ENCODE data around the gene CEP72. TPM values are rescaled to one million over a fixed set of nuclear protein-coding genes. Genes with fewer than 3 reads are reported as not detected.

CEP72 gene
- total and polyA plus RNA-seq, 4 donors: 1.3 to 5.9 (median 2.6) TPM

- no peaks in the 10 kb centered on the region for H3K9me3 ChIP-seq (ENCODE audit: control insufficient read depth in 4 of 4, low read length in 3 of 4)
- H3K27ac ChIP-seq (ENCODE audit: low read depth in 1 of 2, low read length in 2 of 2): no peak overlapping the region
- H3K9ac ChIP-seq (ENCODE audit: low read depth in 1 of 2, low read length in 2 of 2): no peak overlapping the region
- no peaks in the 10 kb centered on the region for H3K4me1 ChIP-seq (ENCODE audit: control insufficient read depth in 4 of 4, insufficient read depth in 4 of 4, low read length in 3 of 4)
- no peak overlapping the region for H3K4me3 ChIP-seq (ENCODE audit: low read depth in 1 of 3, low read length in 3 of 3)
- no peaks in the 10 kb centered on the region for H3K27me3 ChIP-seq (ENCODE audit: control insufficient read depth in 4 of 4, insufficient read depth in 4 of 4, low read length in 3 of 4)
- WGBS: 92% methylated on average over 14 of the region's 14 CpGs
- H3K36me3 ChIP-seq (ENCODE audit: control insufficient read depth in 4 of 4, insufficient read depth in 3 of 4, low read depth in 1 of 4, low read length in 3 of 4): peaks cover 5 to 50% (median 14%) of the 10 kb centered on the region in 4 donors
- no peak for DNase-seq (ENCODE audit: low spot score)
- no peak for TF ChIP-seq HNF4A (conservative IDR thresholded peaks at IDR 0.05)
- TF ChIP-seq REST (IDR thresholded peaks at IDR 0.05): no peak
- TF ChIP-seq RAD21 (IDR thresholded peaks at IDR 0.05): no peak
- no peak for TF ChIP-seq YY1 (IDR thresholded peaks at IDR 0.05)
- TF ChIP-seq, protein P1, sequence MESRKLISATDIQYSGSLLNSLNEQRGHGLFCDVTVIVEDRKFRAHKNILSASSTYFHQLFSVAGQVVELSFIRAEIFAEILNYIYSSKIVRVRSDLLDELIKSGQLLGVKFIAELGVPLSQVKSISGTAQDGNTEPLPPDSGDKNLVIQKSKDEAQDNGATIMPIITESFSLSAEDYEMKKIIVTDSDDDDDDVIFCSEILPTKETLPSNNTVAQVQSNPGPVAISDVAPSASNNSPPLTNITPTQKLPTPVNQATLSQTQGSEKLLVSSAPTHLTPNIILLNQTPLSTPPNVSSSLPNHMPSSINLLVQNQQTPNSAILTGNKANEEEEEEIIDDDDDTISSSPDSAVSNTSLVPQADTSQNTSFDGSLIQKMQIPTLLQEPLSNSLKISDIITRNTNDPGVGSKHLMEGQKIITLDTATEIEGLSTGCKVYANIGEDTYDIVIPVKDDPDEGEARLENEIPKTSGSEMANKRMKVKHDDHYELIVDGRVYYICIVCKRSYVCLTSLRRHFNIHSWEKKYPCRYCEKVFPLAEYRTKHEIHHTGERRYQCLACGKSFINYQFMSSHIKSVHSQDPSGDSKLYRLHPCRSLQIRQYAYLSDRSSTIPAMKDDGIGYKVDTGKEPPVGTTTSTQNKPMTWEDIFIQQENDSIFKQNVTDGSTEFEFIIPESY (IDR thresholded peaks at IDR 0.05): no peak
- no peak for TF ChIP-seq HNF4G (IDR thresholded peaks at IDR 0.05)
Measured at GRCh38 chr5:641331-641765, 29.2 kb downstream of the CEP72 start.

- Histone ChIP-seq H3K36me3 (ENCODE audit: control insufficient read depth in 4 of 4, insufficient read depth in 3 of 4, low read depth in 1 of 4, low read length in 3 of 4) (peaks cover 6 to 48% (median 18%) of the 10 kb centered on the region in 4 donors), H3K9me3 (ENCODE audit: control insufficient read depth in 4 of 4, low read length in 3 of 4) (no peaks in the 10 kb centered on the region)
Measured at GRCh38 chr5:642481-642880, 30.3 kb downstream of the CEP72 start.

More at GRCh38 chr5:642481-642880, 30.3 kb downstream of the CEP72 start:
- Histone ChIP-seq H3K9ac (ENCODE audit: low read depth in 1 of 2, low read length in 2 of 2) (no peak overlapping the region), H3K4me1 (ENCODE audit: control insufficient read depth in 4 of 4, insufficient read depth in 4 of 4, low read length in 3 of 4) (no peaks in the 10 kb centered on the region), H3K27me3 (ENCODE audit: control insufficient read depth in 4 of 4, insufficient read depth in 4 of 4, low read length in 3 of 4) (no peaks in the 10 kb centered on the region), H3K4me3 (ENCODE audit: low read depth in 1 of 3, low read length in 3 of 3) (no peak overlapping the region), H3K27ac (ENCODE audit: low read depth in 1 of 2, low read length in 2 of 2) (no peak overlapping the region)
- TF ChIP-seq CTCF (IDR thresholded peaks at IDR 0.05; ENCODE audit: low read depth, low read length, missing input control) (no peak), GABPA (IDR thresholded peaks at IDR 0.05 in 1 of 2, conservative IDR thresholded peaks at IDR 0.05 in 1 of 2) (no peak), YY1 (IDR thresholded peaks at IDR 0.05) (no peak), JUND (IDR thresholded peaks at IDR 0.05) (no peak), FOXA1 (IDR thresholded peaks at IDR 0.05) (no peak), HNF4A (conservative IDR thresholded peaks at IDR 0.05) (no peak), HNF4G (IDR thresholded peaks at IDR 0.05) (no peak)
- TF ChIP-seq, protein P1 (IDR thresholded peaks at IDR 0.05): no peak
- TF ChIP-seq, protein P2, sequence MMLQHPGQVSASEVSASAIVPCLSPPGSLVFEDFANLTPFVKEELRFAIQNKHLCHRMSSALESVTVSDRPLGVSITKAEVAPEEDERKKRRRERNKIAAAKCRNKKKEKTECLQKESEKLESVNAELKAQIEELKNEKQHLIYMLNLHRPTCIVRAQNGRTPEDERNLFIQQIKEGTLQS (IDR thresholded peaks at IDR 0.05): no peak
- 97% methylated on average over 14 of the region's 14 CpGs for WGBS
- DNase-seq (ENCODE audit: low spot score): no peak
